ENCODE data around the gene IL37. TPM values are rescaled to one million over a fixed set of nuclear protein-coding genes. Genes with fewer than 3 reads are reported as not detected.

The IL37 gene
- total and polyA plus RNA-seq, 2 experiments from 2014 or later = not detected

GRCh38 chr2:112962308-112963175 is 51.6 kb downstream of the IL37 start:
- Histone ChIP-seq H3K4me3 (no peak overlapping the region), H3K27ac (no peak overlapping the region), H3K9me2 (replicated peaks; ENCODE audit: insufficient read depth) (no peaks in the 10 kb centered on the region), H3K4me1 (ENCODE audit: insufficient read depth) (no peaks in the 10 kb centered on the region), H3K79me2 (no peaks in the 10 kb centered on the region), H3K9me3 (ENCODE audit: low read depth) (no peaks in the 10 kb centered on the region), H3K27me3 (no peaks in the 10 kb centered on the region), H2AFZ (no peak overlapping the region), H3K36me3 (replicated peaks; ENCODE audit: insufficient read depth, low read depth) (no peaks in the 10 kb centered on the region), H3K4me2 (no peak overlapping the region), H4K20me1 (ENCODE audit: insufficient read depth, poor library complexity, severe bottlenecking) (no peaks in the 10 kb centered on the region)
- TF ChIP-seq EZH2 (IDR thresholded peaks at IDR 0.05; ENCODE audit: borderline replicate concordance) = no peak
- no peak for TF ChIP-seq EZH2phosphoT487 (IDR thresholded peaks at IDR 0.05; ENCODE audit: low read depth, severe bottlenecking, unreplicated experiment)
- no peak for TF ChIP-seq CTCF (IDR thresholded peaks at IDR 0.05; ENCODE audit: poor library complexity)
- 74% methylated on average over 3 of the region's 3 CpGs for WGBS (ENCODE audit: low lambda C conversion rate, missing lambda C conversion rate)
- DNase-seq (ENCODE audit: low spot score) = no peak

- Histone ChIP-seq H4K20me1 (ENCODE audit: insufficient read depth, poor library complexity, severe bottlenecking) (no peaks in the 10 kb centered on the region), H3K36me3 (replicated peaks; ENCODE audit: insufficient read depth, low read depth) (no peaks in the 10 kb centered on the region), H3K79me2 (no peaks in the 10 kb centered on the region), H3K27ac (no peak overlapping the region), H2AFZ (no peak overlapping the region), H3K4me3 (no peak overlapping the region), H3K4me1 (ENCODE audit: insufficient read depth) (no peaks in the 10 kb centered on the region), H3K27me3 (no peaks in the 10 kb centered on the region), H3K9me3 (ENCODE audit: low read depth) (no peaks in the 10 kb centered on the region), H3K9me2 (replicated peaks; ENCODE audit: insufficient read depth) (no peaks in the 10 kb centered on the region), H3K4me2 (no peak overlapping the region)
- TF ChIP-seq EZH2 (IDR thresholded peaks at IDR 0.05; ENCODE audit: borderline replicate concordance) = no peak
- TF ChIP-seq CTCF (IDR thresholded peaks at IDR 0.05; ENCODE audit: poor library complexity) = no peak
- TF ChIP-seq EZH2phosphoT487 (IDR thresholded peaks at IDR 0.05; ENCODE audit: low read depth, severe bottlenecking, unreplicated experiment) = no peak
- no peak for DNase-seq (ENCODE audit: low spot score)
- WGBS (ENCODE audit: low lambda C conversion rate, missing lambda C conversion rate) = 72% methylated on average over 2 of the region's 2 CpGs
Observed at GRCh38 chr2:112967023-112967422, 56.1 kb downstream of the IL37 start.

Other genes starting within 250 kb of the IL37 start
- gene NT5DC4, start 190.1 kb upstream of the IL37 start, total RNA-seq = 1.2 and 2.7 TPM in 2 replicates
- 0.79 and 2.3 TPM in 2 replicates for gene NT5DC4, start 190.1 kb upstream of the IL37 start, polyA plus RNA-seq
- 4.3 and 8.1 TPM in 2 replicates for gene CKAP2L, start 146.6 kb upstream of the IL37 start, total RNA-seq
- gene CKAP2L, start 146.6 kb upstream of the IL37 start, polyA plus RNA-seq = 5.0 and 7.2 TPM in 2 replicates
- 2.3 and 3.1 TPM in 2 replicates for gene IL1A, start 126.7 kb upstream of the IL37 start, total RNA-seq
- gene IL1A, start 126.7 kb upstream of the IL37 start, polyA plus RNA-seq = 1.1 and 1.4 TPM in 2 replicates
- gene IL1B, start 74.4 kb upstream of the IL37 start, total RNA-seq = 0.76 and 1.1 TPM in 2 replicates
- gene IL1B, start 74.4 kb upstream of the IL37 start, polyA plus RNA-seq = 1.2 and 2.4 TPM in 2 replicates
- 0.20 TPM in 1 of 2 replicates, not detected in the other for gene IL36G, start 66.8 kb downstream of the IL37 start, total RNA-seq
- gene IL36G, start 66.8 kb downstream of the IL37 start, polyA plus RNA-seq = 1.0 TPM in 1 of 2 replicates, not detected in the other
- not detected in 2 replicates for gene IL36A, start 94.3 kb downstream of the IL37 start, total RNA-seq
- not detected in 2 replicates for gene IL36A, start 94.3 kb downstream of the IL37 start, polyA plus RNA-seq
- gene IL36B, start 141.7 kb downstream of the IL37 start, total RNA-seq = not detected in 2 replicates
- not detected in 2 replicates for gene IL36B, start 141.7 kb downstream of the IL37 start, polyA plus RNA-seq
- gene IL36RN, start 148.0 kb downstream of the IL37 start, total RNA-seq = 0.12 and 0.63 TPM in 2 replicates
- gene IL36RN, start 148.0 kb downstream of the IL37 start, polyA plus RNA-seq = 0.23 and 0.49 TPM in 2 replicates
- not detected in 2 replicates for gene IL1F10, start 156.8 kb downstream of the IL37 start, total RNA-seq
- not detected in 2 replicates for gene IL1F10, start 156.8 kb downstream of the IL37 start, polyA plus RNA-seq
- gene IL1RN, start 216.4 kb downstream of the IL37 start, total RNA-seq = 3.1 and 4.3 TPM in 2 replicates
- gene IL1RN, start 216.4 kb downstream of the IL37 start, polyA plus RNA-seq = 4.5 and 7.3 TPM in 2 replicates